Measurements from ENCODE around the gene CFAP157. TPM values are rescaled to one million over a fixed set of nuclear protein-coding genes. Genes with fewer than 3 reads are reported as not detected.

CFAP157 gene
- total RNA-seq, 8 experiments from 2014 or later, result 0.87 to 9.0 (median 1.9) TPM

DNA sequence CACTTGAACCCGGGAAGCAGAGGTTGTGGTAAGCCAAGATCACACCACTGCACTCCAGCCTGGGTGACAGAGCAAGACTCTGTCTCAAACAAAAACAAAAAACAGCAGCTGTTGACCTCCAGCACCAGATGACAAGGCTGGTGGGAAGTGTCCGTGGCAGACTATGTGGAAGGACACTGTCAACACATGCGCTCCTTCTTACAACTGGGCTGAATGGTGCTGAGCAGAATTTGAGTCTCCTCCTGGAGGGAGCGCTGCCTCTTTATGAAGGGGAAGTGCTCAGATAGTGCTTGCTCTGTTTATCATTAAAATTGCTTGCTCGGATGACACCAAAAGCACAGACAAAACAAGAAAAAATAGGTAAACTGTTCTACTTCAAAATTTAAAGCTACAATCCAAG is 9.2 kb upstream of the CFAP157 start:
- WGBS, 10 experiments, result 27 to 100% (median 87%) methylated on average over 1 to 5 of the region's 5 CpGs
- no peak for ATAC-seq (replicated peaks in 6 of 8)
- in situ Hi-C loops (cut with MboI; ENCODE audit: low pct_unique_long_range_greater_than_20kb in 2 of 9, low sequenced_read_pairs in 9 of 9, unreplicated experiment in 9 of 9), result loop anchor here in 1 of 9 experiments (25.0 kb wide), 1 partner anchor 185 kb away; no protein-coding TSS in a partner anchor
- Histone ChIP-seq H3K4me3 (no peak overlapping the region), H3K27ac (no peak overlapping the region), H3K4me1 (replicated peaks in 1 of 2) (peaks cover 0 to 5% of the 10 kb centered on the region in 2 donors)

DNA sequence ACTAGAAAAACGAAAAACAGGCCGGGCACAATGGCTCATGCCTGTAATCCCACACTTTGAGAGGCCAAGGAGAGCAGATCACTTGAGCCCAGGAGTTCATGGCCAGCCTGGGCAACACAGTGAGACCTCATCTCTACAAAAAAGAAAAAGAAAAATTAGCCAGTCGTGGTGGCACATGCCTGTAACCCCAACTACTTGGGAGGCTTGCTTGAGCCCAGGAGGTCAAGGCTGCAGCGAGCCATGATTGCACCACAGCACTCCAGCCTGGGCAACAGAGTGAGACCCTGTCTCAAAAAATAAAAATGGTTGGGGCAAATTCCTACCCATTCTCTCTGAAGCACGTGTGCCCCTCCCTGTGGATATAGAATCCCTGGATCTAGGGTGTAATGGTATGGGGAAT is 8.4 kb upstream of the CFAP157 start:
- no peak overlapping the region for H3K4me3 ChIP-seq
- WGBS, 10 experiments, result 71 to 100% (median 92%) methylated on average over 1 to 4 of the region's 5 CpGs; no CpG with 5 or more reads in 1 of the 10 experiments
- no peak overlapping the region for H3K27ac ChIP-seq
- in situ Hi-C loops (cut with MboI; ENCODE audit: low pct_unique_long_range_greater_than_20kb in 2 of 9, low sequenced_read_pairs in 9 of 9, unreplicated experiment in 9 of 9), result loop anchor here in 1 of 9 experiments (25.0 kb wide), 1 partner anchor 186 kb away; no protein-coding TSS in a partner anchor
- peaks cover 0 to 5% of the 10 kb centered on the region in 2 donors for H3K4me1 ChIP-seq (replicated peaks in 1 of 2)
- no peak for ATAC-seq (replicated peaks in 6 of 8)

DNA sequence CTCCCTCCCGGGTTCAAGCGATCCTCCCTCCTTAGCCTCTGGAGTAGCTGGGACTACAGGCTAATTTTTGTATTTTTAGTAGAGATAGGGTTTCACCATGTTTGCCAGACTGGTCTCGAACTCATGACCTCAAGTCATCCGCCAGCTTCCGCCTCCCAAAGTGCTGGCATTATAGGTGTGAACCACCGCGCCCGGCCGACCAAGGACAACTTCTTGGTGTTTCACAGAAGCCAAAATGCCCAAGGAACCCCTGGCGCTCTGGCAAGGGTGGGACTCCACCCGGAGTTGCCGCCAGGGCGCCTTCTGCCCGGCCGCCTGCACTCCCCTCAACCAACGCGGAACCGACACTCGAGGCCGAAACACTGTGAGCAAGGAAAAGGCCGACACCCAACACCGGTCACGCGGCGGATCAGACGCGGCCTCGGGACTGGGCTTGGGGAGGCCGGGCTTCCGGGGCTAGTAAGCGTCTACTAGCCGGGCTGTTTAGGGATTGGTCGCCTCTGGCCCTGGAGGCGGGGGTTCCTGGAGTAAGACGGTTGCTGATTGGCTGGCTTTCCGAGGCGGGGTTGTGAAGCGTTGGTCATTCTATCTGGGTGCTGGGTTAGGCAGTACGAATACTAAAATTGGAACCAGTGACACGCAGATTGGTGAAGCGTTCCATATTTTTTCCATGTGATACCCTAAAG is 7.7 kb upstream of the CFAP157 start:
- H3K27ac ChIP-seq, result no peak overlapping the region
- H3K4me3 ChIP-seq, result peak overlapping the region in 4 of 5 donors; percentile 16 to 26 (median 22)
- in situ Hi-C loops (cut with MboI; ENCODE audit: low pct_unique_long_range_greater_than_20kb in 2 of 9, low sequenced_read_pairs in 9 of 9, unreplicated experiment in 9 of 9), result loop anchor here in 1 of 9 experiments (25.0 kb wide), 1 partner anchor 187 kb away; no protein-coding TSS in a partner anchor
- WGBS, 10 experiments, result 3 to 34% (median 23%) methylated on average over 2 to 26 of the region's 41 CpGs; no CpG with 5 or more reads in 4 of the 10 experiments
- peak; percentile 78 to 97 (median 93) for ATAC-seq (replicated peaks in 6 of 8)
- H3K4me1 ChIP-seq (replicated peaks in 1 of 2), result peaks cover 0 to 5% of the 10 kb centered on the region in 2 donors

DNA sequence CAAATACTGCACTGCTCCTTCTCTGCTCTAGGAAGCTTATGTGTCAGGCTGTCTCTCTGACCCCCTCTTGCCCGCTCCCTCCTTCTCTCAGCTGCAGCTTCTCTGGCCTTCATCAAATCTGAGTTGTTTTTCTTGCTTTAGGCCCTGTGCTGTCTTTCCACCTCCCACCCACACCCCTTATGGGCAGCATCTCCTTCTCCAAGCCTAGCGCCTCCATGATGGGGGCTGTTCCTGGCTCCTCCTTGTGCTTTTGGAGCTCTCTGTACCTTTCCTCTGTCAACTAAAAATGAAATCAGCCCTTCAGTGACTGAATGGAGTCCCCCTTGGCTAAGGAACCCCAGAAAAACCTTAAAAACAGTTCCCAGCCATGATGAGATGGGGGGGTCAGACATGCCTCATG is 6.6 kb upstream of the CFAP157 start:
- Histone ChIP-seq H3K4me3 (no peak overlapping the region), H3K4me1 (replicated peaks in 1 of 2) (peaks cover under 1 to 7% of the 10 kb centered on the region in 2 donors), H3K27ac (no peak overlapping the region)
- ATAC-seq (replicated peaks in 6 of 8), result no peak
- in situ Hi-C loops (cut with MboI; ENCODE audit: low pct_unique_long_range_greater_than_20kb in 2 of 9, low sequenced_read_pairs in 9 of 9, unreplicated experiment in 9 of 9), result no loop called here
- WGBS, 10 experiments, result 40 to 100% (median 92%) methylated on average over 1 to 2 of the region's 2 CpGs; no CpG with 5 or more reads in 2 of the 10 experiments

DNA sequence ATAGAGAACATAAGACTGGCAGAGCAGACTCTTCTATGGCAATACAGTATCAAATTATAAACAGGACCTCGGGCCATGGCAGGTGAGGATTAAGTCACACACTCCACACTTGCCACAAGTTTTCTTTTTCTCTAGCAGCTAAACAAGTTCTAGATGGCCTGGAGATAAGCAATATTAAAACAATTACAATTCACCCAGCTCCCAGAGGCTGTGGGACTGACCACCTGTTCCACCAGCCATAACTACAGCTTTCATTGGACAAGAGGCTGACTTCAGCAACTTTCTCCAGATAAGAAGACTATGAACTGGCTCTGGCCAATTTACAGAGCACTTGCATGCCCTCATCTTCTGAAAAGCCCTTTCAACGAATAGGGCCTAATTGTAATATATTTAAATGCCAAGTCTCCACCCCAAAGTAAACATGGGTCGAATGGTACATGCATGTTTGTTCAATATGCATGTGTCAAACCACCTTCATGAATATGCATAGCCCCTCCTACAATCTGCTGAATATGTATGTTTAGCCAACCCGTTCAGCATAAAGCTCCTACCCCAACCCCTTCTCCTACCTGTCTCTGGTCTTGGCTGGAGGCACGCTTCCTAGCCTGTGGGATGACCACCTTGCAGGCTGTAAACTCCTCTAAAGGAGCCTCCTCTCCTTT is 6.1 kb upstream of the CFAP157 start:
- Histone ChIP-seq H3K4me1 (replicated peaks in 1 of 2) (peaks cover 6 to 8% of the 10 kb centered on the region in 2 donors), H3K27ac (no peak overlapping the region), H3K4me3 (no peak overlapping the region)
- ATAC-seq (replicated peaks in 6 of 8), result peak in 3 of 8 experiments; percentile 39 to 86 (median 58)
- 0 to 83% (median 67%) methylated on average over 2 to 4 of the region's 5 CpGs; no CpG with 5 or more reads in 1 of the 10 experiments for WGBS, 10 experiments
- in situ Hi-C loops (cut with MboI; ENCODE audit: low pct_unique_long_range_greater_than_20kb in 2 of 9, low sequenced_read_pairs in 9 of 9, unreplicated experiment in 9 of 9), result no loop called here

DNA sequence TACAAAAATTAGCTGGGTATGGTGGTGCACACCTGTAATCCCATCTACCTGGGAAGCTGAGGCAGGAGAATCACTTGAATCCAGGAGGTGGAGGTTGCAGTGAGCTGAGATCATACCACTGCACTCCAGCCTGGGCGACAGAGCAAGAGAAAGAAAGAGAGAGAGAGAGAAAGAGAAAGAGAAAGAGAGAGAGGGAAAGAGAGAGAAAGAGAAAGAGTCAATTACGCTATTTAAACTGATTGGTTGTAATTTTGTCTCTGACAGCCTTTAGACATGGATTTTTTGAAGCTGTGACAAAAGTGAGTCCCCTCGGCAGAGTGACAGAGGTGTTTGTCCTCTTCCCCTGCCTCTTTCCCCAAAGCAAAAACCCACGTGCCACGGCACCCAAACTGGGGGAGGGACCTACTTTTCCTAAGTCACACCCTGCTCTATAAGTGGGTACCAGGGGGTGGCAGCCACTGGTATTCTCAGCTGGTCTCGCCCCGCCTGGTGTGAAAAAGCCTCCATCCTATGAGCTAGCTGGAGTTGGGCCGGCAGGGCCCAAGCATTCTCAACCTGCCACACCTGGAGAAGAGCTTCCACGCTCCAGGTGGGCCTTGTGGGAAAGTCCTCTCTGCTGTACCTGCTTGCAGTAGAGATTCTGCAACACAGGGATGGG is 3.4 kb upstream of the CFAP157 start:
- WGBS, 10 experiments, result 43 to 100% (median 84%) methylated on average over 1 to 5 of the region's 9 CpGs; no CpG with 5 or more reads in 3 of the 10 experiments
- Histone ChIP-seq H3K27ac (no peak overlapping the region), H3K4me1 (replicated peaks in 1 of 2) (peaks cover 15 to 16% of the 10 kb centered on the region in 2 donors), H3K4me3 (no peak overlapping the region)
- in situ Hi-C loops (cut with MboI; ENCODE audit: low pct_unique_long_range_greater_than_20kb in 2 of 9, low sequenced_read_pairs in 9 of 9, unreplicated experiment in 9 of 9), result no loop called here
- no peak for ATAC-seq (replicated peaks in 6 of 8)

DNA sequence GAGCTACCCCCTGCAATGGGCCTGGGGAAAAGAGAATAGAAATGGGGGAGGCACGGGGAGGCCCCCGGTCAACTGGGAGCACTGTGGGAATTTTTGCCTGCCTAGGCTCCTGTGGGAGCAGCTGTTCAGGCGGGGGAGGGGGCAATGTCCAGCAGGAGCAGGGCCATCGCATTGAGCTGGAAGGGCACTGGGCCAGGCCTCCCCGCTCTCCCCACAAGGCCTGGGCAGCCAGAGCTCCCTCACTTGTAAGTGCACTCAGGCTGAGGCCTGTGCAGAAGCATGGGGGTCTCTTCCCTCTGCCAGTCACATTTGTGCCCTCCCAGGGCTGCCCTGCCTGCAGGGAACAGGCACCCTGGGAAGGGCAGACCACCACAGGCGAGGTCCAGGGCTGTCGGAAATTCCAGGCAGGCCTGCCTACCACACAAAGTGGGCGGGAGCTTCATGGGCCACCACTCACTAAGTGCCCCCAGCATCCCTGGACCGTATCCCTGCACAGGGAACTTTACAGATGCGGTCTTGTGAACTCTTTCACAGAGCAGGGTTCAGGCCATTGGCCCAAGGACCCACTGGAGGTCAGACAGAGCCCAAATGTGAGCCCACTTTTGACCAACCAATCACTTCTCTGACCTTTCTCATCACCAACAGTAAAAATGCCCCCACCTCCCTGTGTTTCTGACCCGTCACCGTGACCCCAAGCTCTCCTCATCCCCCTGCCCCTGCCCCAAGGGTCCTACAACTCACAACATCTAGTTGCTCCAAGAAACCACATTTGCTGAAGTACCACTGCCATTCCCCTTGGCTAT is 1.0 kb upstream of the CFAP157 start:
- WGBS, 10 experiments, result 60 to 100% (median 67%) methylated on average over 1 to 3 of the region's 12 CpGs; no CpG with 5 or more reads in 6 of the 10 experiments
- H3K4me3 ChIP-seq, result no peak overlapping the region
- no peak overlapping the region for H3K27ac ChIP-seq
- peak in 5 of 8 experiments; percentile 12 to 44 (median 38) for ATAC-seq (replicated peaks in 6 of 8)
- H3K4me1 ChIP-seq (replicated peaks in 1 of 2), result peaks cover 15 to 18% of the 10 kb centered on the region in 2 donors
- in situ Hi-C loops (cut with MboI; ENCODE audit: low pct_unique_long_range_greater_than_20kb in 2 of 9, low sequenced_read_pairs in 9 of 9, unreplicated experiment in 9 of 9), result no loop called here

DNA sequence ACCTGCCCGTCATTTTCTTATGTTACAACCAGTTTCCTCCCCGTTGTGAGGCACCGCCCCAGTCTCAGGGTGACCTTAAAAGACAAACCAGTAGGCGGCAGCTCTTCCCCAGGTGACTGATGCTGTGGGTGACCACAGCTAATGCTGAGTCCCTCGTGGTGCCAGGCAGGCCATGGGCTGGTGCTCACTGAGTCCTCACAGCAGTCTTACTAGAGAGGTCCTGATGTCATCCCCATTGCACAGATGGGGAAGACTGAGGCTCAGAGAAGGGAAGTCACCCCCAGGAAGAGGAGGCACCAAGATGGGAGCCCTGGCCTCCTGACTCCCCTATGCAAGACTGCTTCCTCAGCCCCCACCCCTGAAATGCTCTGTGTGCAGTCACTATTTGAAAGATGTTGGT is 978 bp downstream of the CFAP157 start:
- in situ Hi-C loops (cut with MboI; ENCODE audit: low pct_unique_long_range_greater_than_20kb in 2 of 9, low sequenced_read_pairs in 9 of 9, unreplicated experiment in 9 of 9), result no loop called here
- no peak for ATAC-seq (replicated peaks in 6 of 8)

DNA sequence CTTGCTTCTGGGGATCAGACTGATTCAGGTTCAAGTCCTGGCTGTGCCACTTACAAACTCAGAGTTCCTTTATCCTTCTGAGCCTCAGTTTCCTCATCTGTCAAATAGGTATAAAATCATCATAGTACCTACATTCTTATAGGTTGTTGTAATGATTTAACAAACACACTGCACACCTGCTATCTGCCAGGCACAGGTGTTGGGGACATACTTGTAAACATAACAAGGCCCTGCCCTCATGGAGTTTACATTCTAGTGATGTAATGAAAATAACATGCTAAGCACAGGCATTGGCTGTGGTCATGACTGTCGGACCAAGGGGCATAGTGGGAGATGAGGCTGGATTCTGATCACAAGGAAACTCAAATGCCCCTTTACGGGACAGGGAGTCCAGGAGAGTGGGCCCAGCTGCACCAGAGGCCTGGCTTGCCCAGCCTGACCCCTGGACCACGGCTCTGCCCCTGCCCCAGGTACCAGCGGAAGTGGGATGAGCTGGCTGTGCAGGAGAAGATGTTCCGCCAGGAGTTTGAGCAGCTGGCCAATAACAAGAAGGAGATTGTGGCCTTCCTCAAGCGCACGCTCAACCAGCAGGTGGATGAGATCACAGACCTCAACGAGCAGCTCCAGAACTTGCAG is 2.3 kb downstream of the CFAP157 start:
- Histone ChIP-seq H3K27ac (no peak overlapping the region), H3K4me1 (replicated peaks in 1 of 2) (peaks cover 29 to 30% of the 10 kb centered on the region in 2 donors), H3K4me3 (no peak overlapping the region)
- in situ Hi-C loops (cut with MboI; ENCODE audit: low pct_unique_long_range_greater_than_20kb in 2 of 9, low sequenced_read_pairs in 9 of 9, unreplicated experiment in 9 of 9), result no loop called here
- 83 to 100% (median 89%) methylated on average over 1 to 6 of the region's 8 CpGs; no CpG with 5 or more reads in 4 of the 10 experiments for WGBS, 10 experiments
- ATAC-seq (replicated peaks in 6 of 8), result no peak

More for the DNA sequence above, 978 bp downstream of the CFAP157 start:
- WGBS, 10 experiments, result 65 to 100% (median 85%) methylated on average over 2 to 4 of the region's 5 CpGs; no CpG with 5 or more reads in 7 of the 10 experiments
- H3K4me1 ChIP-seq (replicated peaks in 1 of 2), result peaks cover 29 to 30% of the 10 kb centered on the region in 2 donors
- H3K4me3 ChIP-seq, result no peak overlapping the region
- no peak overlapping the region for H3K27ac ChIP-seq

DNA sequence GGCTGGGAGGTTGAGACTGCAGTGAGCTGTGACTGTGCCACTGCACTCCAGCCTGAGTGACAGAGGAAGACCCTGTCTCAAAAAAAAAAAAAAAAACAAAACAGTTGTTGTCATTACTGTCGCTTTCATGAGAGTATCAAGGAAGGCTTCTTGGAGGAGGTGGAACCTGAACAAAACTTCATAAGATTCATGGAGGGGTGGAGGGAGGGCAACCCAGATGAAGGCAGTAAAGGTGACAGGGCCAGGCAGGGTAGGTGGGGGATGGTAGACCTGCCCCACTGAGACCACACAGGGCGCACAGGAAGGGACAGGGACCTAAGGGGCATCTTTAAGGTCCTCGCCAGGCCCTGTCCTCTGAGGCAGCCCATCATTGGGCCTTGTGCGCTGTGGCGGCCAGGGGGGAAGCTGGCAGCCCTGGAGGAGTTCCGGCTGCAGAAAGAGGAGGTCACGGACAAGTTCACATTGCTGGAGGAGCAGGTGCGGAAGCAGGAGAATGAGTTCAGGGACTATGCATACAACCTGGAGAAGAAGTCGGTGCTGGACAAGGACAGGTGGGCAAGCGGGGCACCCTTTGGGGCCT is 3.5 kb downstream of the CFAP157 start:
- in situ Hi-C loops (cut with MboI; ENCODE audit: low pct_unique_long_range_greater_than_20kb in 2 of 9, low sequenced_read_pairs in 9 of 9, unreplicated experiment in 9 of 9), result loop anchor here in 1 of 9 experiments (10.0 kb wide), 1 partner anchor 115 kb away; no protein-coding TSS in a partner anchor
- WGBS, 10 experiments, result 87 to 100% (median 93%) methylated on average over 2 to 4 of the region's 10 CpGs; no CpG with 5 or more reads in 4 of the 10 experiments
- H3K4me1 ChIP-seq (replicated peaks in 1 of 2), result peaks cover 28 to 29% of the 10 kb centered on the region in 2 donors
- no peak overlapping the region for H3K4me3 ChIP-seq
- H3K27ac ChIP-seq, result no peak overlapping the region
- ATAC-seq (replicated peaks in 6 of 8), result no peak

DNA sequence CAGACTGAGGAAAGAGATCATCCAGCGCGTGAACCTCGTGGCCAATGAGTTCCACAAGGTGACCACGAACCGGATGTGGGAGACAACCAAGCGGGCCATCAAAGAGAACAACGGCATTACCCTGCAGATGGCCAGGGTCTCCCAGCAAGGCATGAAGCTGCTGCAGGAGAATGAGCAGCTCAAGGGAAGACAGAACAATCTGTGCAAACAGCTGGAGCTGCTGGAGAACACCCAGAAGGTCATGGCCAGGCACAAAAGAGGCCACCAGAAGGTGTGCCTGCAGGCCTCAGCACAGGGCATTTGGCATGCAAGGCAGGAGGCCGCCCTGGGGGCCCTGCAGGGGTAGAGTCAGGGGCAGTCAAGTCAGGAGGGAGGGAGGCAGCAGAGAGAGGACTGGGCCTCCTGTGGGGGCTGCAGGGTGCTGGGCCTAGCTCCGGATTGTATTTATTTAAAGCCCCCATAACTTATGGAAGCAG is 4.5 kb downstream of the CFAP157 start:
- H3K4me3 ChIP-seq, result no peak overlapping the region
- no peak overlapping the region for H3K27ac ChIP-seq
- ATAC-seq (replicated peaks in 6 of 8), result peak in 1 of 8 experiments; percentile 8
- in situ Hi-C loops (cut with MboI; ENCODE audit: low pct_unique_long_range_greater_than_20kb in 2 of 9, low sequenced_read_pairs in 9 of 9, unreplicated experiment in 9 of 9), result loop anchor here in 1 of 9 experiments (10.0 kb wide), 1 partner anchor 116 kb away; no protein-coding TSS in a partner anchor
- WGBS, 10 experiments, result 56 to 93% (median 72%) methylated on average over 1 to 8 of the region's 9 CpGs; no CpG with 5 or more reads in 5 of the 10 experiments
- peaks cover 22 to 28% of the 10 kb centered on the region in 2 donors for H3K4me1 ChIP-seq (replicated peaks in 1 of 2)
